ENCODE results near the gene PTK6. TPM values are rescaled to one million over a fixed set of nuclear protein-coding genes. Genes with fewer than 3 reads are reported as not detected.
A peak's percentile ranks its signal among the peaks of the same experiment; 100 is the strongest.

PTK6 gene
- total RNA-seq, 2 experiments from 2014 or later: 0.19 to 0.22 TPM

DNA sequence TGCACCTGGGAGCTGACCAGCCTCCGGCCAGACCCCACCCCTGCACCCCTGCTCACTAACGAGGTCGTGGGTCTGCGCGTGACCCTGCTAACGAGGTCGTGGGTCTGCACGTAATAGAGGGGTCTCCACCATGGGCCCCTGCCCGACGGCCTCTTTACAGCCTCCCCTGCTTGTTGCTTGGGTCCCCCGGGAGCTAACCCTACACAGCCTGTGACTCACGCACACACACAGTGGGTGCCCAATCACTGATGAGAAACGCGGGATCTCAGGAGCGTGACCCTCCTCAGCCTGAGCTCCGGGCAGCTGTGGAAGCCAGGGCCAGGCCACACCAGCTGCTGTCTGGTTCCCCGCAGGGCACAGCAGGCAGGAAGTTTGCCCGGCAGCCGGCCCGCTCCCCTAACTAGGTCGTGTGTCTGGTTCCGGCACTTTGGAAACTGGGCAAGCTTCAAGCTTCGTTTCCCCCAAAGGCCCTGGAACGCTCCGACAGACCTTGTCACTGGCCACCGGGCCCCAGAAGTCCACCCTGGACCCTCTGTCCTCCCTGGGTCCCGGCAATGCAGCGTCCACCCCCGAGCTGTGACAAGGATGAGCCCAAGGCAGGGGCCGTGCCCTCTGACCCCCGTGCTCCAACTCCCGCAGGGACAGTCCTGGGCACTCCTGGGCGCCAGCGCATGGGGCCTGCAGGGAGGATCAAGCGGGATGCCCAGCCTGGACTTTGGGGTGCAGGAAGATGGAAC is 767 bp downstream of the PTK6 start:
- intact Hi-C loops (cut with DNase I, micrococcal nuclease): loop anchor here (2.0 to 5.0 kb wide), 4 partner anchors 16 to 586 kb away; partner anchors contain the start of genes PPDPF (in 1 of the 2) and SAMD10 (in 1 of the 2)
- ATAC-seq (ENCODE audit: poor library complexity) (no peak), DNase-seq (peak in 1 of 14 experiments; percentile 44)
- H3K9me3 ChIP-seq (ENCODE audit: control insufficient read depth in 1 of 2, insufficient read depth in 1 of 2, low read length in 2 of 2): no peaks in the 10 kb centered on the region
- no peaks in the 10 kb centered on the region for H3K27me3 Mint-ChIP-seq
- peaks cover 33% of the 10 kb centered on the region for H3K4me1 ChIP-seq (ENCODE audit: insufficient read depth, low read length)
- ChIA-PET POLR2A (interaction anchor here (1.1 to 3.9 kb wide), 12 partner anchors 7 to 329 kb away, joined by 4 to 71 read pairs (median 10); partner anchors contain the start of genes GMEB2, PPDPF, RTEL1 and TPD52L2), CTCF (interaction anchor here (1.5 to 2.9 kb wide), 2 partner anchors 13 to 16 kb away, joined by 8 to 18 read pairs; partner anchors contain the start of gene PPDPF)
- no peak overlapping the region for H3K27ac ChIP-seq (ENCODE audit: low read depth in 1 of 2, low read length in 2 of 2)
- H3K36me3 Mint-ChIP-seq (ENCODE audit: low read depth): no peaks in the 10 kb centered on the region
- TF ChIP-seq, protein P1, sequence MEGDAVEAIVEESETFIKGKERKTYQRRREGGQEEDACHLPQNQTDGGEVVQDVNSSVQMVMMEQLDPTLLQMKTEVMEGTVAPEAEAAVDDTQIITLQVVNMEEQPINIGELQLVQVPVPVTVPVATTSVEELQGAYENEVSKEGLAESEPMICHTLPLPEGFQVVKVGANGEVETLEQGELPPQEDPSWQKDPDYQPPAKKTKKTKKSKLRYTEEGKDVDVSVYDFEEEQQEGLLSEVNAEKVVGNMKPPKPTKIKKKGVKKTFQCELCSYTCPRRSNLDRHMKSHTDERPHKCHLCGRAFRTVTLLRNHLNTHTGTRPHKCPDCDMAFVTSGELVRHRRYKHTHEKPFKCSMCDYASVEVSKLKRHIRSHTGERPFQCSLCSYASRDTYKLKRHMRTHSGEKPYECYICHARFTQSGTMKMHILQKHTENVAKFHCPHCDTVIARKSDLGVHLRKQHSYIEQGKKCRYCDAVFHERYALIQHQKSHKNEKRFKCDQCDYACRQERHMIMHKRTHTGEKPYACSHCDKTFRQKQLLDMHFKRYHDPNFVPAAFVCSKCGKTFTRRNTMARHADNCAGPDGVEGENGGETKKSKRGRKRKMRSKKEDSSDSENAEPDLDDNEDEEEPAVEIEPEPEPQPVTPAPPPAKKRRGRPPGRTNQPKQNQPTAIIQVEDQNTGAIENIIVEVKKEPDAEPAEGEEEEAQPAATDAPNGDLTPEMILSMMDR (IDR thresholded peaks at IDR 0.05): no peak
- H3K4me1 Mint-ChIP-seq (ENCODE audit: low read depth): peaks cover 22% of the 10 kb centered on the region
- no peaks in the 10 kb centered on the region for H3K27me3 ChIP-seq (ENCODE audit: control insufficient read depth in 1 of 2, insufficient read depth in 2 of 2, low read length in 2 of 2)
- no peak overlapping the region for H3K4me3 Mint-ChIP-seq
- H3K4me3 ChIP-seq (ENCODE audit: low read length): no peak overlapping the region
- H3K27ac Mint-ChIP-seq: peak overlapping the region; percentile 75
- no peaks in the 10 kb centered on the region for H3K9me3 Mint-ChIP-seq
- no peaks in the 10 kb centered on the region for H3K36me3 ChIP-seq (ENCODE audit: insufficient read depth, low read length)

DNA sequence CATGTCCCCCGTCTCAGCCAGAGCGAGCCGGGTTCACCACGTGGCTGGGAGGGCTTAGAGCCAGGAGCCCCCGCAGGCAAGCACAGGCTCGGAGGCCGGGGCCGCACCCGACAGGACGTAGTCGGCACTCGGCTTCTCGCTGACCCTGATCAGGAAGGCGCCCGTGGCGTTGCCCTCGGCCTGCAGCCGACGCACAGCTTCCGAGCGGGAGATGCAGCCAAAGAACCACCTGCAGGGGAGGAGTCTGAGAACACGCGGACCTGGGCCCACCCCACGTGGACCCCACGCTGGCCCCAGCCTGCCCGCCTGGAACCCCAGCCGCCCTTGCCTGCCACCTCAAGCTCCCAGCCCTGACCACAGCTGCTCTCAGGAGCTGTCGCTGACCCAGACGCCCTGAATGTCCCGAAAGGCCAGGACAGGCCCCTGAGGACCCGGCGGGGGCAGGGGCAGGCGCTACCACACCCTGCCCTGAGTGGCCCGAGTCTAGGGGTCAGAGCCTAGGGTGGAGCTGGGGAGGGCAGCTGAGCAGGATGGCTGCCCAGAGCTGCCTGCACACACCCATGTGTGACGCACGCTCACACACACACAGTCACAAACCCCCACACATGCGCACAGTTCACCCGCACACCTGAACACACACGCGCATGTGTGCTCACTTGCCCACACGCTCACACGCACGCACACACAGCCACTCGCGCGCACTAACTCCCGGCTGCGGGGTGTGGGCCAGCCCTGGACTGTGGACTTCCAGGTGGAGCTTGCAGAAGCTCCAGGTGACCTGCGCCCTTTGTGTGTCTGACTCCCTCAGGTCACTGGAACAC is 2.1 kb downstream of the PTK6 start:
- DNase-seq: peak in 1 of 14 experiments; percentile 50
- H3K27ac Mint-ChIP-seq: no peak overlapping the region
- CTCF ChIA-PET: no interaction called here
- TF ChIP-seq, protein P1 (IDR thresholded peaks at IDR 0.05): no peak
- H3K36me3 Mint-ChIP-seq (ENCODE audit: low read depth): no peaks in the 10 kb centered on the region
- no peak overlapping the region for H3K4me3 Mint-ChIP-seq
- peaks cover 33% of the 10 kb centered on the region for H3K4me1 ChIP-seq (ENCODE audit: insufficient read depth, low read length)
- H3K36me3 ChIP-seq (ENCODE audit: insufficient read depth, low read length): no peaks in the 10 kb centered on the region
- H3K27ac ChIP-seq (ENCODE audit: low read depth in 1 of 2, low read length in 2 of 2): no peak overlapping the region
- no peak overlapping the region for H3K4me3 ChIP-seq (ENCODE audit: low read length)
- H3K9me3 ChIP-seq (ENCODE audit: control insufficient read depth in 1 of 2, insufficient read depth in 1 of 2, low read length in 2 of 2): peaks cover 0 to 7% of the 10 kb centered on the region in 2 experiments
- no peaks in the 10 kb centered on the region for H3K27me3 ChIP-seq (ENCODE audit: control insufficient read depth in 1 of 2, insufficient read depth in 2 of 2, low read length in 2 of 2)
- H3K9me3 Mint-ChIP-seq: no peaks in the 10 kb centered on the region
- no peak for ATAC-seq (ENCODE audit: poor library complexity)
- H3K27me3 Mint-ChIP-seq: no peaks in the 10 kb centered on the region
- intact Hi-C loops (cut with DNase I, micrococcal nuclease): loop anchor here (5.0 kb wide), 3 partner anchors 102 to 587 kb away; partner anchors contain the start of gene SAMD10 (in 1 of the 2)
- peaks cover 22% of the 10 kb centered on the region for H3K4me1 Mint-ChIP-seq (ENCODE audit: low read depth)
- POLR2A ChIA-PET: interaction anchor here (0.7 to 1.2 kb wide), 3 partner anchors 13 to 107 kb away, joined by 3 read pairs; partner anchors contain the start of gene PPDPF

DNA sequence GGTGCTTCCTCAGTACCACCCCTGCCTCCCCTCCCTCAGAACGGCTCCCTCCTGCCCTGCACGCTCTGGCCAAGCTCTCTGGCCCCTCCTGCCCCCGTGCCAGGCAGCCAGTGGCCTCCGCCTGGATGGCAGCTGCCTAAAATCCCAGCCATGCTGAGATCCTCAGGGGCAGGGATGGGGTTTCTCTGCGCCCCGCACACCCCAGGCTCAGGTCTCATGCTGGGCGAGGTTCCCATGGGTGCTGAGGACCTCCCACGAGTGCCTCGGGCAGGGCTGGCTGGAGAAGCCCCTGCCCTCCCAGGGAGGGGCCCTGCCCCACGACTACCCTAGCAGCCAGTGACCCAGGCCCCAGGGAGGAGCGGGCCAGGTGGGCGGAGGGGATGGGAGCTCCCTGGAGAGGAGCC is 2.7 kb downstream of the PTK6 start:
- Mint-ChIP-seq H3K27ac (no peak overlapping the region), H3K4me3 (no peak overlapping the region), H3K9me3 (no peaks in the 10 kb centered on the region), H3K4me1 (ENCODE audit: low read depth) (peaks cover 22% of the 10 kb centered on the region), H3K27me3 (no peaks in the 10 kb centered on the region), H3K36me3 (ENCODE audit: low read depth) (no peaks in the 10 kb centered on the region)
- Histone ChIP-seq H3K36me3 (ENCODE audit: insufficient read depth, low read length) (no peaks in the 10 kb centered on the region), H3K27me3 (ENCODE audit: control insufficient read depth in 1 of 2, insufficient read depth in 2 of 2, low read length in 2 of 2) (no peaks in the 10 kb centered on the region), H3K9me3 (ENCODE audit: control insufficient read depth in 1 of 2, insufficient read depth in 1 of 2, low read length in 2 of 2) (peaks cover 0 to 8% of the 10 kb centered on the region in 2 experiments), H3K4me3 (ENCODE audit: low read length) (no peak overlapping the region), H3K27ac (ENCODE audit: low read depth in 1 of 2, low read length in 2 of 2) (no peak overlapping the region), H3K4me1 (ENCODE audit: insufficient read depth, low read length) (peaks cover 33% of the 10 kb centered on the region)
- intact Hi-C loops (cut with DNase I, micrococcal nuclease): no loop called here
- POLR2A ChIA-PET: interaction anchor here (0.7 to 1.2 kb wide), 3 partner anchors 12 to 108 kb away, joined by 3 read pairs; partner anchors contain the start of gene PPDPF
- CTCF ChIA-PET: no interaction called here
- ATAC-seq (ENCODE audit: poor library complexity) (no peak), DNase-seq (no peak)
- TF ChIP-seq, protein P1 (IDR thresholded peaks at IDR 0.05): no peak

Data from CD4-positive, alpha-beta T cell (primary cell).